ENCODE results near the gene CIRBP.
A peak's percentile ranks its signal among the peaks of the same experiment; 100 is the strongest.

Gene CIRBP

DNA sequence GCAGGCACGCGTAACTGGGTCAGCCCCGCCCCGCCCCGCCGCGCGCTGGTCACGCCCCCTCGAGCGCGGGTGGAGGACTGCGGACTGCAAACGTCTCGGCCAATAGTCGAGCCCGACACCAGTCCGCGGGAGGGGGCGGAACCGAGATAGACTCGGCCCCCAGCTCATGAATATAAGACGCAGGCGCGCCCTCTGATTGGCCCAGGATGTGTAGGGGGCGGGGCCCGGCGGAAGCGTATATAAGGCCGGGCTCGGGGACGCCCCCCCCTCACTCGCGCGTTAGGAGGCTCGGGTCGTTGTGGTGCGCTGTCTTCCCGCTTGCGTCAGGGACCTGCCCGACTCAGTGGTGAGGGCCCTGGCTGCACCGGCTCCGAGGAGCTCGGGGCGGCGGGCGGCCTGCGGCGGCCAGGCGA, at the start of gene CIRBP:
Gene CIRBP (plus strand): TSS at position 268 of the 413 bp plus-strand sequence. CDS start 1,602 bp downstream, outside the sequence.
- DNase-seq: peak; percentile 100

GRCh38 chr19:1219786-1220476, 49.2 kb upstream of the CIRBP start:
- DNase-seq: no peak

- no peak for DNase-seq
These were observed 48.6 kb upstream of the CIRBP start for GRCh38 chr19:1220477-1220930.

GRCh38 chr19:1220976-1221903, 47.9 kb upstream of the CIRBP start:
- no peak for DNase-seq

- no peak for DNase-seq
These were observed 47.3 kb upstream of the CIRBP start for GRCh38 chr19:1221904-1222255.

DNA sequence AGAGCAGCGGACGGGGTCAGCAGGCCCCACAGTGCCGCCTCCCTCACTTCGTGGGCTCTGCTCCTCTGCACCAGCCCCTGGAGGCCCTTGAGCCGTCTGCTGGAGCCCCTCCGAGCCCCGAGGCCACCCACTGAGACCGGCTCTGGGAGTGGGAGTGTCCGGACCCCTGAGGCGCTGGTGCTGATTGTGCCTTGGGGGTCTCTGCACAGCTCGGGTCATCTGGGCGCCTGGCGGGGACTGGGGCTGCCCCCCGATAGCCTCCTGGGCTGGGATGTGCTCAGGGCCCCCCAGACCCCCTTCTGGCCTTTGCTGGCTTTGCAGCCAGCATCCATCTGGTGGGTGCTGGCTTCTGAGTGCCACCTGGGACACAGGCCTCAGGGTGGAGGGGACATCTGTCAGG, 46.7 kb upstream of the CIRBP start:
- no peak for DNase-seq

DNA sequence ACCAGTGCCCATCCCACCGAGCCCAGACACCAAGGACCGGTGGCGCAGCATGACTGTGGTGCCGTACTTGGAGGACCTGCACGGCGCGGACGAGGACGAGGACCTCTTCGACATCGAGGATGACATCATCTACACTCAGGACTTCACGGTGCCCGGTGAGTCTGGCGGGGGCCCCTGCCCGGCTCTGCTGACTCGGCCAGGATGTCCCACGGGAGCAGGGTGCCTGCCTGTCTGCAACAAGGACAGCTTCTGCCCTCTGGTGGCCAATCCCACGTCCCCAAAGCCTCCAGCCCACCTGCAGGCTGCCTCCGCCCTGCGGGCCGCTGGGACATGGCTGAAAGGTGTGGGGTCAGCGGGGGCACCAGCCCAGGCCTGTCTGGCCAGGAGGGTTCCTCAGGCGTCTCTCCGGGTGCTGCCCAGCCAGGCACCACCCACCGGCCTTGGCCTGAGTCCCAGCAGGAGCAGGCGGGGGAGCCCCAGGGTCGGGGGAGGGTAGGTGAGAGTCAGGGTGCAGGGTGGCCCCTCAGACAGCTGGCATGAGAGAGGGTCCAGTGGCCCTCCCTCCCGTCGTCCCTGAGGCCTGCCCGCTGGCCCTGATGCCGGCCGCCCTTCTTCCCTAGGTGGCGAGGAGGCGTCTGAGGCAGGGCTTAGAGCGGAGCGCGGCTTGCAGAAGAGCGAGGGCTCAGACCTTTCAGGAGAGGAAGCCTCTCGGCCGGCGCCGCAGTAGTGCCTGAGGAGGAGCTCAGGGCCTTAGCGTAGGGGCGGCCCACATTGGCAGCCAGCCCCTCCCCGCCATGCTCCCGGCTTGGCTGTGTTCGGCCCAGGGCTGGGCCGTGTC, 45.9 kb upstream of the CIRBP start:
- DNase-seq: no peak

- DNase-seq: no peak
These were observed 44.9 kb upstream of the CIRBP start for GRCh38 chr19:1224047-1224825.

DNA sequence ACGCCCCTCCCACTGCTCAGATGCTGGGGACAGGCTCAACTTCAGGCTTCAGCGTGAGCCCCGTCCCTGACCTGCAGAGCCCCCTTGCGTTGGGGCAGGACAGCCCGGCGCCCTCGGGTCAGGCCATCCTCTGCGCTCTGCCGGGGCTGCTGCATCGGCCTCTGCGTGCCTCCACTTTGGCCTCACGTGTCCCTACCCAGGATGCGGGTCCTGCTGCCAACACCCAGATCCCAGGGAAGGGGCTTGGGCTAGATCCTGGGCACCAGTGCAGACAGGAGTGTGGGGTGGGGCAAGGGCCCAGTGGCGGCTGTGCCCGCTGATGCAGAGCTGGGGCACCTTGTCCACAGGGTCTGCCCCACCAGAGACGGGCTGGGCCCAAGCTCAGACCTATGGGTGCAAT, 44.3 kb upstream of the CIRBP start:
- no peak for DNase-seq

DNA sequence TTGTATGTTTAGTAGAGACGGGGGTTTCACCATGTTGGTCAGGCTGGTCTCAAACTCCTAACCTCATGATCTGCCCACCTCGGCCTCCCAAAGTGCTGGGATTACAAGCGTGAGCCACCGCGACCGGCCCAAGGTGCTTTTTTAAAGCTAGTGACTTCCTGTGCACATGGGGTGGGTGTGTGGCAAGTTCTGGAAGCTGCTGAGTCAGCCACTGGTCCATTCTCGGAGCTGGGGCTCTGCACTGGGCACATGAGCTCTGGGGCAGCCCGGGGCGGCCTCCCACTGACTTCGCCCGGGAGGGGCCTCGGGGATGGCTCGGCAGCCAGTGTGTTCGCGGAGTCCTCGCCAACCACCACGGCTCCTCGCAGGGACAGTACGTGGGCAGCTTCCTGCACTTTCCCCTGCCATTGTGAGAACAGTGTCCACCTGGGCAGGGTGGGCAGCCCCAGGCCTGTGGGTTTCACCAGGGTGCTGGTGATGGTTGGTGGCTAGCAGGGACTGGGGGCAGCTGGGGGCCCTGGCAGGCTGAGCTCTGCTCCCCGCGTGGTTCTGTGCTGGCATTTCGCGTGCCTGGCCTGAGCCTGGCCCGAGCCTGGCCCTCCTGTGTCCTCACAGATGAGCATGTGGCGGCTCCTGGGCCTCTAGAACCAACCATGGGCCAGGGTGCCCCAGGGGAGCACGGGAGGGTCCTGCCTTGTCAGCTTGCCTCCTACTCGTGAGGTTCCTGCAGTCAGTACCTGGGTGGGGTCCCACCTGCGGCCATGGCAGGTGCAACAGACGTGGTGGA, 43.5 kb upstream of the CIRBP start:
- DNase-seq: no peak

GRCh38 chr19:1226227-1226518, 43.0 kb upstream of the CIRBP start:
- no peak for DNase-seq

- no peak for DNase-seq
These were observed 42.4 kb upstream of the CIRBP start for GRCh38 chr19:1226522-1227303.

- DNase-seq: no peak
These were observed 41.7 kb upstream of the CIRBP start for GRCh38 chr19:1227304-1228054.

GRCh38 chr19:1228161-1228957, 40.8 kb upstream of the CIRBP start:
- no peak for DNase-seq

DNA sequence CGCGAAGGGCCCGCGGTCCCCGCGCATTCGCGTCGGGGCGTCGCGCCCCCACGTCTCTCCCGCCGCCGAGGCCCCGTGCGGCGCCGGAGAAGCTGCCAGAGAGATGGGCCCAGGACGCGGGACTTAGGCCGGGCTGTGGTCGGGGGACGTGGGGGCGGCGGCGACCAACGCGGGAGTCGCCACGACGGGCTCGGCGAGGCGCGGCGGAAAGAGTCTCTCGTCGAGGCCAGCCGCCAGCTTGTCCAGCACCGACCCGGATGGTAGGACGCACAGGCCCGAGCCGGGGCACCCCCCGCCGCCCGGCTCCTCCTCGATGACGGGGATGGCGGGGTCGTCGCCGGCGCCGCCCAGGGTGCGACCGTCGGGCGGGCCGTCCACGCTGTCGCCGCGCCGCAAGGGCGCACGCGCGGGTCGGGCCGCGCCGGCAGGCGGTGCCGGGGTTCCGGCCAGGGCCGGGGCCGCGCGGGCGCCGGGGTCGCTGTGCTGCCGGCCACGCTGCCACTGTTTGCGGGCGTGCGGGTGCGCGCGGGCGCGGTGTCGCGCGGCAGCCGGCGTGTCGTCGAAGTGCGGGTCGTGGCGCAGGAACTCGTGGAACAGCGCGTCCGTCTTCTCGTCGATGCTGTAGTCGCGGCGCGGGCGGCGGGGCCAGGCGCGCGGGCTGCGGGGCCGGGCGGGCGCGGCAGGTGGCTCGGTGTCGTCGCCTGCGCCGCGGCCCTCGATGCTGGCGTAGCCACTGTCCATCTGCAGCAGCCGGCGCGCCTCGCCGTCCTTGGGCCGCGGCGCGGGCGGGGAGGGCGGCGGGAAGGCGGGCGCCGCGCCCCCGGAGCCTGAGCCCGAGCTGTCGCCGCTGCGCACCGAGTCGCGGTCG, 39.8 kb upstream of the CIRBP start:
- no peak for DNase-seq

GRCh38 chr19:1229924-1230782, 39.0 kb upstream of the CIRBP start:
- no peak for DNase-seq

DNA sequence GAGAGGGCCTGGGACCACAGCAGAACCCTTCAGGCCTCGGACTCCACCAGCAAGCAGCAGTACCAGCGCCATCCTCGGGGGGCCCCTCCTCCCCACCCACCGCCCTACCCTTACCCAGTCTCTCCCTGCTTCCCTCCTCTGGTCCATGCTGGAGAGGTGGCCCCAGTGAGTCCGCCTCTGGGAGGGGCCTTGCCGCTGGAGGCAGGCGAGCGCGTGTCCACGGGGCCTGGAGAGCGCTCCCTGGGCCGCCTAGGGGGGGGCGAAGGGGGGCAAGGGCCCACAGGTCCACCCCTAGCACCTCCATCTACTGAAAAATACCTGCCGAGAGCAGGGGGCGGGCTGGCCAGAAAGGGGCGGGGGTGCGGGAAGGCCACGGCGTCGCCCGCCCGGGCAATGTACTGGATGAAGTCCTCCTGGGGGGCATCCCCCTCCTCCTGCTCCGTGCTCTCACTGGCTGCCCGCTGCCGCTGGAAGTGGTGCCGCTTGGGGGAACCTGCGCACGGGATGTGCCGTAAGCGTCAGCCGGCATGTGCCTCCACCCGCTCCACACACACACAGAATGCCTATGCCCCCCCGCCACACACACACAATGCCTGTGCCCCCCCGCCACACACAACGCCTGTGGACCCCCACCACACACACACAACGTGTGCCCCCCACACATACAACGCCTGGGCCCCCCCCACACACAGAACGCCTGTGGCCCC, 38.2 kb upstream of the CIRBP start:
- no peak for DNase-seq

Data from activated gamma-delta T cell treated with Interleukin-2 at 50 U/mL for 16 hours (primary cell).